HG02938 (cell line): Measurements from ENCODE around the gene TRHDE.

Source experiments
- ATAC-seq: cut with Tn5 transposase; IDR thresholded peaks from one replicate; pipeline ENCODE4 v1.9.1; 2021; ENCODE audit warnings: mild to moderate bottlenecking, moderate library complexity; ENCODE audit not compliant: unreplicated experiment

TRHDE gene

GRCh38 chr12:72313806-72314205, 41.6 kb downstream of the TRHDE start:
- ATAC-seq = no peak

GRCh38 chr12:72315858-72316257, 43.7 kb downstream of the TRHDE start:
- no peak for ATAC-seq

GRCh38 chr12:72318341-72318740, 46.2 kb downstream of the TRHDE start:
- no peak for ATAC-seq

- ATAC-seq = no peak
Measured at GRCh38 chr12:72323881-72324280, 51.7 kb downstream of the TRHDE start.

GRCh38 chr12:72330301-72330700, 58.1 kb downstream of the TRHDE start:
- ATAC-seq = no peak

GRCh38 chr12:72330784-72331183, 58.6 kb downstream of the TRHDE start:
- ATAC-seq = no peak

- no peak for ATAC-seq
Measured at GRCh38 chr12:72337382-72337781, 65.2 kb downstream of the TRHDE start.

- no peak for ATAC-seq
Measured at GRCh38 chr12:72337946-72338345, 65.8 kb downstream of the TRHDE start.

GRCh38 chr12:72338437-72338836, 66.3 kb downstream of the TRHDE start:
- no peak for ATAC-seq

- ATAC-seq = peak; percentile 96
Measured at GRCh38 chr12:72346363-72346944, 74.3 kb downstream of the TRHDE start.

GRCh38 chr12:72349491-72349890, 77.3 kb downstream of the TRHDE start:
- no peak for ATAC-seq

- ATAC-seq = no peak
Measured at GRCh38 chr12:72359416-72359815, 87.2 kb downstream of the TRHDE start.

- no peak for ATAC-seq
Measured at GRCh38 chr12:72365151-72365550, 93.0 kb downstream of the TRHDE start.

GRCh38 chr12:72366255-72366654, 94.1 kb downstream of the TRHDE start:
- no peak for ATAC-seq

- ATAC-seq = no peak
Measured at GRCh38 chr12:72368298-72368697, 96.1 kb downstream of the TRHDE start.

GRCh38 chr12:72368719-72369422, 96.7 kb downstream of the TRHDE start:
- ATAC-seq = no peak

- ATAC-seq = no peak
Measured at GRCh38 chr12:72369423-72369959, 97.3 kb downstream of the TRHDE start.

- ATAC-seq = no peak
Measured at GRCh38 chr12:72380441-72380840, 108.3 kb downstream of the TRHDE start.

- no peak for ATAC-seq
Measured at GRCh38 chr12:72388322-72388721, 116.2 kb downstream of the TRHDE start.

GRCh38 chr12:72390146-72390545, 118.0 kb downstream of the TRHDE start:
- no peak for ATAC-seq

GRCh38 chr12:72406111-72406510, 133.9 kb downstream of the TRHDE start:
- ATAC-seq = no peak

GRCh38 chr12:72432037-72432604, 160.0 kb downstream of the TRHDE start:
- ATAC-seq = no peak
